ENCODE results near the gene RGL2.

RGL2 gene

GRCh38 chr6:33252759-33253158 lies 46.0 kb downstream of the RGL2 start:
- Histone ChIP-seq H3K27ac (ENCODE audit: insufficient read depth, low read length, poor library complexity, severe bottlenecking) (no peak overlapping the region), H3K4me3 (ENCODE audit: insufficient read depth, low read depth, low read length, poor library complexity, severe bottlenecking) (no peak overlapping the region), H3K4me1 (ENCODE audit: control insufficient read depth, insufficient read depth, low read length, poor library complexity, severe bottlenecking) (peaks cover 24% of the 10 kb centered on the region), H3K27me3 (replicated peaks; ENCODE audit: control insufficient read depth, insufficient read depth, low read length, poor library complexity, severe bottlenecking) (no peaks in the 10 kb centered on the region), H3K36me3 (ENCODE audit: control insufficient read depth, insufficient read depth, low read length) (peaks cover 4% of the 10 kb centered on the region), H3K9me3 (ENCODE audit: control insufficient read depth, low read length) (no peaks in the 10 kb centered on the region)
- DNase-seq, result no peak

- Histone ChIP-seq H3K4me3 (ENCODE audit: insufficient read depth, low read depth, low read length, poor library complexity, severe bottlenecking) (no peak overlapping the region), H3K27ac (ENCODE audit: insufficient read depth, low read length, poor library complexity, severe bottlenecking) (no peak overlapping the region), H3K9me3 (ENCODE audit: control insufficient read depth, low read length) (no peaks in the 10 kb centered on the region), H3K4me1 (ENCODE audit: control insufficient read depth, insufficient read depth, low read length, poor library complexity, severe bottlenecking) (peaks cover 24% of the 10 kb centered on the region), H3K36me3 (ENCODE audit: control insufficient read depth, insufficient read depth, low read length) (peaks cover 4% of the 10 kb centered on the region), H3K27me3 (replicated peaks; ENCODE audit: control insufficient read depth, insufficient read depth, low read length, poor library complexity, severe bottlenecking) (no peaks in the 10 kb centered on the region)
- DNase-seq, result no peak
These were observed 47.2 kb downstream of the RGL2 start for GRCh38 chr6:33251395-33252012.

GRCh38 chr6:33250731-33251130 lies 48.0 kb downstream of the RGL2 start:
- Histone ChIP-seq H3K4me1 (ENCODE audit: control insufficient read depth, insufficient read depth, low read length, poor library complexity, severe bottlenecking) (peaks cover 24% of the 10 kb centered on the region), H3K36me3 (ENCODE audit: control insufficient read depth, insufficient read depth, low read length) (peaks cover 4% of the 10 kb centered on the region), H3K4me3 (ENCODE audit: insufficient read depth, low read depth, low read length, poor library complexity, severe bottlenecking) (no peak overlapping the region), H3K9me3 (ENCODE audit: control insufficient read depth, low read length) (no peaks in the 10 kb centered on the region), H3K27ac (ENCODE audit: insufficient read depth, low read length, poor library complexity, severe bottlenecking) (no peak overlapping the region), H3K27me3 (replicated peaks; ENCODE audit: control insufficient read depth, insufficient read depth, low read length, poor library complexity, severe bottlenecking) (no peaks in the 10 kb centered on the region)
- DNase-seq, result no peak

GRCh38 chr6:33249732-33250630 lies 48.8 kb downstream of the RGL2 start:
- peaks cover 4% of the 10 kb centered on the region for H3K36me3 ChIP-seq (ENCODE audit: control insufficient read depth, insufficient read depth, low read length)
- DNase-seq, result no peak
- peak overlapping the region; percentile 87 for H3K27ac ChIP-seq (ENCODE audit: insufficient read depth, low read length, poor library complexity, severe bottlenecking)
- no peaks in the 10 kb centered on the region for H3K9me3 ChIP-seq (ENCODE audit: control insufficient read depth, low read length)
- H3K27me3 ChIP-seq (replicated peaks; ENCODE audit: control insufficient read depth, insufficient read depth, low read length, poor library complexity, severe bottlenecking), result no peaks in the 10 kb centered on the region
- H3K4me3 ChIP-seq (ENCODE audit: insufficient read depth, low read depth, low read length, poor library complexity, severe bottlenecking), result peak overlapping the region; percentile 54
- H3K4me1 ChIP-seq (ENCODE audit: control insufficient read depth, insufficient read depth, low read length, poor library complexity, severe bottlenecking), result peaks cover 24% of the 10 kb centered on the region

- Histone ChIP-seq H3K9me3 (ENCODE audit: control insufficient read depth, low read length) (no peaks in the 10 kb centered on the region), H3K36me3 (ENCODE audit: control insufficient read depth, insufficient read depth, low read length) (peaks cover 4% of the 10 kb centered on the region), H3K27me3 (replicated peaks; ENCODE audit: control insufficient read depth, insufficient read depth, low read length, poor library complexity, severe bottlenecking) (no peaks in the 10 kb centered on the region), H3K4me3 (ENCODE audit: insufficient read depth, low read depth, low read length, poor library complexity, severe bottlenecking) (peak overlapping the region; percentile 60), H3K4me1 (ENCODE audit: control insufficient read depth, insufficient read depth, low read length, poor library complexity, severe bottlenecking) (peaks cover 24% of the 10 kb centered on the region), H3K27ac (ENCODE audit: insufficient read depth, low read length, poor library complexity, severe bottlenecking) (peak overlapping the region; percentile 95)
- peak; percentile 94 to 96 (median 95) for DNase-seq
These were observed 49.6 kb downstream of the RGL2 start for GRCh38 chr6:33248932-33249731.

- Histone ChIP-seq H3K27me3 (replicated peaks; ENCODE audit: control insufficient read depth, insufficient read depth, low read length, poor library complexity, severe bottlenecking) (no peaks in the 10 kb centered on the region), H3K9me3 (ENCODE audit: control insufficient read depth, low read length) (no peaks in the 10 kb centered on the region), H3K4me3 (ENCODE audit: insufficient read depth, low read depth, low read length, poor library complexity, severe bottlenecking) (peak overlapping the region; percentile 60), H3K36me3 (ENCODE audit: control insufficient read depth, insufficient read depth, low read length) (peaks cover 4% of the 10 kb centered on the region), H3K4me1 (ENCODE audit: control insufficient read depth, insufficient read depth, low read length, poor library complexity, severe bottlenecking) (peaks cover 24% of the 10 kb centered on the region), H3K27ac (ENCODE audit: insufficient read depth, low read length, poor library complexity, severe bottlenecking) (peak overlapping the region; percentile 95)
- DNase-seq, result peak in 2 of 3 donors; percentile 9 to 29
These were observed 50.2 kb downstream of the RGL2 start for GRCh38 chr6:33248643-33248931.

- DNase-seq, result peak; percentile 69 to 82 (median 77)
- H3K27ac ChIP-seq (ENCODE audit: insufficient read depth, low read length, poor library complexity, severe bottlenecking), result peak overlapping the region; percentile 95
- peaks cover 24% of the 10 kb centered on the region for H3K4me1 ChIP-seq (ENCODE audit: control insufficient read depth, insufficient read depth, low read length, poor library complexity, severe bottlenecking)
These were observed 50.6 kb downstream of the RGL2 start for GRCh38 chr6:33247977-33248642.

GRCh38 chr6:33243476-33243875 lies 55.3 kb downstream of the RGL2 start:
- peaks cover 6% of the 10 kb centered on the region for H3K4me1 ChIP-seq (ENCODE audit: control insufficient read depth, insufficient read depth, low read length, poor library complexity, severe bottlenecking)

More at GRCh38 chr6:33247977-33248642, 50.6 kb downstream of the RGL2 start:
- no peaks in the 10 kb centered on the region for H3K27me3 ChIP-seq (replicated peaks; ENCODE audit: control insufficient read depth, insufficient read depth, low read length, poor library complexity, severe bottlenecking)
- peak overlapping the region; percentile 60 for H3K4me3 ChIP-seq (ENCODE audit: insufficient read depth, low read depth, low read length, poor library complexity, severe bottlenecking)
- peaks cover 4% of the 10 kb centered on the region for H3K36me3 ChIP-seq (ENCODE audit: control insufficient read depth, insufficient read depth, low read length)
- H3K9me3 ChIP-seq (ENCODE audit: control insufficient read depth, low read length), result no peaks in the 10 kb centered on the region

GRCh38 chr6:33241968-33242367 lies 56.8 kb downstream of the RGL2 start:
- no peak overlapping the region for H3K4me3 ChIP-seq (ENCODE audit: insufficient read depth, low read depth, low read length, poor library complexity, severe bottlenecking)
- H3K4me1 ChIP-seq (ENCODE audit: control insufficient read depth, insufficient read depth, low read length, poor library complexity, severe bottlenecking), result no peaks in the 10 kb centered on the region
- DNase-seq, result no peak
- H3K27ac ChIP-seq (ENCODE audit: insufficient read depth, low read length, poor library complexity, severe bottlenecking), result no peak overlapping the region
- H3K36me3 ChIP-seq (ENCODE audit: control insufficient read depth, insufficient read depth, low read length), result no peaks in the 10 kb centered on the region
- H3K27me3 ChIP-seq (replicated peaks; ENCODE audit: control insufficient read depth, insufficient read depth, low read length, poor library complexity, severe bottlenecking), result no peaks in the 10 kb centered on the region
- H3K9me3 ChIP-seq (ENCODE audit: control insufficient read depth, low read length), result no peaks in the 10 kb centered on the region

More at GRCh38 chr6:33243476-33243875, 55.3 kb downstream of the RGL2 start:
- Histone ChIP-seq H3K9me3 (ENCODE audit: control insufficient read depth, low read length) (no peaks in the 10 kb centered on the region), H3K4me3 (ENCODE audit: insufficient read depth, low read depth, low read length, poor library complexity, severe bottlenecking) (no peak overlapping the region), H3K27me3 (replicated peaks; ENCODE audit: control insufficient read depth, insufficient read depth, low read length, poor library complexity, severe bottlenecking) (no peaks in the 10 kb centered on the region), H3K27ac (ENCODE audit: insufficient read depth, low read length, poor library complexity, severe bottlenecking) (no peak overlapping the region), H3K36me3 (ENCODE audit: control insufficient read depth, insufficient read depth, low read length) (no peaks in the 10 kb centered on the region)
- no peak for DNase-seq

Data from effector memory CD4-positive, alpha-beta T cell (primary cell).